Lower leg skin (tissue), 3 donors: ENCODE results near the gene MSRB3.

Experiments
- POLR2A ChIP-seq, 2 donors: fragments of 450-650 bp; IDR thresholded peaks; one replicate each; pipeline ENCODE4 v1.6.1; 2016 to 2017; ENCODE audit warnings: antibody characterized with exemption in 2 of 2, mild to moderate bottlenecking in 1 of 2, moderate library complexity in 1 of 2
- TF ChIP-seq, protein P1 (sequence below), 3 donors: fragments of 450-650 bp; IDR thresholded peaks; one replicate each; pipeline ENCODE4 v1.5.1; 2016; ENCODE audit warnings: antibody characterized with exemption in 3 of 3, mild to moderate bottlenecking in 3 of 3, moderate library complexity in 2 of 3

DNA sequence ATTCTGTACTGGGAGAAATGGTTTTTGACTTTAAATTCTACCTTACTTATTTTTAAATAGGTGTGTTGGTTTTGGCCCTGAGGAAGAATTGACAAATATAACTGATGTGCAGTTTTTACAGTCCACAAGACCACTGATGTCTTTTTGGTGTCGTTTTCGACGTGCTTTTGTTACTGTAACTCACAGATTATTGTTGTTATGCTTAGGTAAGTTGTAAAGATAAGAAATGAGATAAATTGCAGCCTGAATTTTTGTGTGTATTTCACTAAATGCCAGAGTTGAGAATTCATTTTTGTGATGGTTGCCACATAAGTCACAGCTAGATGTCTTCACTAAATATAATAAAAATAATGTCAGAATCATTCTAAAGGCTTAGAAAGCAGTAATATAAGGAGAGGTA is 39.9 kb upstream of the MSRB3 start:
- TF ChIP-seq, protein P1, sequence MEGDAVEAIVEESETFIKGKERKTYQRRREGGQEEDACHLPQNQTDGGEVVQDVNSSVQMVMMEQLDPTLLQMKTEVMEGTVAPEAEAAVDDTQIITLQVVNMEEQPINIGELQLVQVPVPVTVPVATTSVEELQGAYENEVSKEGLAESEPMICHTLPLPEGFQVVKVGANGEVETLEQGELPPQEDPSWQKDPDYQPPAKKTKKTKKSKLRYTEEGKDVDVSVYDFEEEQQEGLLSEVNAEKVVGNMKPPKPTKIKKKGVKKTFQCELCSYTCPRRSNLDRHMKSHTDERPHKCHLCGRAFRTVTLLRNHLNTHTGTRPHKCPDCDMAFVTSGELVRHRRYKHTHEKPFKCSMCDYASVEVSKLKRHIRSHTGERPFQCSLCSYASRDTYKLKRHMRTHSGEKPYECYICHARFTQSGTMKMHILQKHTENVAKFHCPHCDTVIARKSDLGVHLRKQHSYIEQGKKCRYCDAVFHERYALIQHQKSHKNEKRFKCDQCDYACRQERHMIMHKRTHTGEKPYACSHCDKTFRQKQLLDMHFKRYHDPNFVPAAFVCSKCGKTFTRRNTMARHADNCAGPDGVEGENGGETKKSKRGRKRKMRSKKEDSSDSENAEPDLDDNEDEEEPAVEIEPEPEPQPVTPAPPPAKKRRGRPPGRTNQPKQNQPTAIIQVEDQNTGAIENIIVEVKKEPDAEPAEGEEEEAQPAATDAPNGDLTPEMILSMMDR (IDR thresholded peaks at IDR 0.05): no peak
- no peak for TF ChIP-seq POLR2A (IDR thresholded peaks at IDR 0.05)
